ENCODE measurements around the gene GPR161. TPM values are rescaled to one million over a fixed set of nuclear protein-coding genes. Genes with fewer than 3 reads are reported as not detected.
"Not testable (repeated sequence)": the region's sequence is repeated elsewhere in the genome, so short reads cannot be mapped to it uniquely, and the experiment has no call there.

The GPR161 gene
- polyA plus RNA-seq, 4 donors: 19.5 to 26.8 (median 20.8) TPM

- DNase-seq (ENCODE audit: low read depth in 4 of 4, low spot score in 3 of 4): no peak
Observed at GRCh38 chr1:168089979-168090337, 46.8 kb downstream of the GPR161 start.

GRCh38 chr1:168089326-168089978, 47.3 kb downstream of the GPR161 start:
- DNase-seq (ENCODE audit: low read depth in 4 of 4, low spot score in 3 of 4): no peak

GRCh38 chr1:168088511-168089325, 48.0 kb downstream of the GPR161 start:
- DNase-seq (ENCODE audit: low read depth in 4 of 4, low spot score in 3 of 4): no peak

GRCh38 chr1:168087696-168088095, 49.0 kb downstream of the GPR161 start:
- DNase-seq (ENCODE audit: low read depth in 4 of 4, low spot score in 3 of 4): no peak

GRCh38 chr1:168086438-168086837, 50.3 kb downstream of the GPR161 start:
- no peak for DNase-seq (ENCODE audit: low read depth in 4 of 4, low spot score in 3 of 4)

GRCh38 chr1:168085401-168085872, 51.3 kb downstream of the GPR161 start:
- no peak for DNase-seq (ENCODE audit: low read depth in 4 of 4, low spot score in 3 of 4)

GRCh38 chr1:168084396-168085231, 52.1 kb downstream of the GPR161 start:
- DNase-seq (ENCODE audit: low read depth in 4 of 4, low spot score in 3 of 4): no peak

- no peak for DNase-seq (ENCODE audit: low read depth in 4 of 4, low spot score in 3 of 4)
Observed at GRCh38 chr1:168083456-168084325, 53.0 kb downstream of the GPR161 start.

GRCh38 chr1:168082008-168082876, 54.5 kb downstream of the GPR161 start:
- DNase-seq (ENCODE audit: low read depth in 4 of 4, low spot score in 3 of 4): peak in 3 of 4 donors; percentile 33 to 46 (median 39)

- no peak for DNase-seq (ENCODE audit: low read depth in 4 of 4, low spot score in 3 of 4)
Observed at GRCh38 chr1:168081373-168082007, 55.2 kb downstream of the GPR161 start.

- no peak for DNase-seq (ENCODE audit: low read depth in 4 of 4, low spot score in 3 of 4)
Observed at GRCh38 chr1:168079761-168080160, 57.0 kb downstream of the GPR161 start.

- no peak for DNase-seq (ENCODE audit: low read depth in 4 of 4, low spot score in 3 of 4)
Observed at GRCh38 chr1:168069384-168069783, 67.3 kb downstream of the GPR161 start.

- no peak for DNase-seq (ENCODE audit: low read depth in 4 of 4, low spot score in 3 of 4)
Observed at GRCh38 chr1:168065506-168065905, 71.2 kb downstream of the GPR161 start.

GRCh38 chr1:168064216-168064615, 72.5 kb downstream of the GPR161 start:
- DNase-seq (ENCODE audit: low read depth in 4 of 4, low spot score in 3 of 4): no peak

GRCh38 chr1:168057921-168058320, 78.8 kb downstream of the GPR161 start:
- DNase-seq (ENCODE audit: low read depth in 4 of 4, low spot score in 3 of 4): no peak

GRCh38 chr1:168057355-168057754, 79.4 kb downstream of the GPR161 start:
- DNase-seq (ENCODE audit: low read depth in 4 of 4, low spot score in 3 of 4): no peak

GRCh38 chr1:168056152-168056551, 80.6 kb downstream of the GPR161 start:
- not testable (repeated sequence) for DNase-seq (ENCODE audit: low read depth in 4 of 4, low spot score in 3 of 4)

GRCh38 chr1:168054117-168054516, 82.6 kb downstream of the GPR161 start:
- no peak for DNase-seq (ENCODE audit: low read depth in 4 of 4, low spot score in 3 of 4)

GRCh38 chr1:168053681-168054080, 83.0 kb downstream of the GPR161 start:
- DNase-seq (ENCODE audit: low read depth in 4 of 4, low spot score in 3 of 4): no peak

Data from left renal pelvis (tissue), 4 donors.